GM18870 (cell line): ENCODE measurements around the gene PDE4D.

Experiments used
- ATAC-seq: cut with Tn5 transposase; IDR thresholded peaks from one replicate; pipeline ENCODE4 v1.9.1; 2021; ENCODE audit warnings: moderate library complexity; ENCODE audit not compliant: unreplicated experiment

PDE4D gene

DNA sequence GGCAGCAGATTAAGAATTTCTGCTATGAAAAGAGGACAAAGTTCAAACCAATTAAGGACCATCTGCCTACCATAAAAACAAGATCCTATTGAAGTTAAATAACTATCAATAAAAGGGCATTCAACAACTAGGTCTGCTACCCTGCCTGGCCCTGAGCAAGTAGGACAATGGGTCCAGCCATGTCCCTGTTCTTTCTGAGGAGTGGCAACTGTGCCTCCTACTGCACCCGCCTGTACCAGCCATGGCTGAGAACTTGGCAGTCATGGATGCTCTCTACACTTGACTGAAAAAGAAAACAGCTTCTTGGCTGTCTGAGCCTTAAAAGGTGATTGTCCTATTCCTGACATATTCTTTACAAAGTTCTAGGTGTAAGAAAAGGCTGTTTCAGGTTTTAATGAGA lies 652.4 kb downstream of the PDE4D start:
- ATAC-seq = no peak

DNA sequence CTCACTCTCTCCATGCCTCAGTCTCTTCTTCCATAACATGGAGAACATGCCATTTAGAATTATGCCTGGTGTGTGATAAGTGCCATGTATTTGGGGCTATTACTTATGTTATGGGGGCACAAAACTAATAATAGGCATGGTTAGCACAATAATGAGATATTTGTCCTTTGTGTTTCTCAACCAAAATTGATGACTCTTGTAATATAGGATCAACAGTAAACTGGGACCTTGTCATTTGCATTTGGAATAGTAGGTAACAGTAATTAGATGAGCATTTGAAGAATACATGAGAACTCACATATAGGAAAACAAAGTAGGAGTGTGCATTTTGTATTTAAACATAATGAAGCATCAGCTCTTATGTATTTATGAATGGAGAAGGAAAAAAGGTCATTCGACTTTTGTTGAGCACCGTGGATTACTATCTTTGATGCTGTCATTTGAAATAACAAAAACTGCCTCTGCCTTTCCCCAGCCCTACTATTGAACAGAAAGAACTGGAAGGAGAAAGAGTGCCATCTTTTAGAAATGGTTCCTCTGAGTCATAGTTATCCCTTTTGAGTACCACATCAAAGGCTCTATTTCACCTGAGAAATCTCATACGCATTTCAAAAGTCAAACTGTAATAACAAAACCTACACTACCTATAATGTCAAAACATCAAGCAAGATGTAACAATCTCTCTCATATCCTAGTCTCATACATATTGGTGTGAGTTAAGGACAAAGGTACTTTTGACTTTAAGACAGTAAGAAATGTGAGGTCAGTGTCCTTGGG lies 655.2 kb downstream of the PDE4D start:
- peak; percentile 96 for ATAC-seq

DNA sequence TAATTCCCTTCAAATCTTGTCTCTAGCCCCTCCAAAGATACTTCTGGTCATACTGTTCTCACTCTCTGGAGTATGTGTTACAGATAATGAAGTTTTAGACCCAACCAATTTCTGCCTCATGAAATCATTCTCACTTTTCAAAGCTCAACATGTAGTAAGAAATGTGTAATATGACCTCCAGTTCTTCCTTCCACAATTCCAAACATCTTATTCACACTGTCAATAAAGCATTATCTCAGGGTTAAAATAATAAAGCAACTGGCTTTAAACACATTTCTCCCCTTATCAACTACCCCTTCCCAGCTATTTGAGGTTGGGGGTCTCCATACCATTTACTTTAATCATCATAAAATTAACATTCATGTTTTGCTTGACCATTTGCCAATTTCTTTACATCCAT lies 656.5 kb downstream of the PDE4D start:
- ATAC-seq = no peak

- ATAC-seq = no peak
Measured at GRCh38 chr5:59236448-59236847, 657.1 kb downstream of the PDE4D start.

- no peak for ATAC-seq
Measured at GRCh38 chr5:59234236-59234635, 659.3 kb downstream of the PDE4D start.

- no peak for ATAC-seq
Measured at GRCh38 chr5:59231221-59231931, 662.1 kb downstream of the PDE4D start.

DNA sequence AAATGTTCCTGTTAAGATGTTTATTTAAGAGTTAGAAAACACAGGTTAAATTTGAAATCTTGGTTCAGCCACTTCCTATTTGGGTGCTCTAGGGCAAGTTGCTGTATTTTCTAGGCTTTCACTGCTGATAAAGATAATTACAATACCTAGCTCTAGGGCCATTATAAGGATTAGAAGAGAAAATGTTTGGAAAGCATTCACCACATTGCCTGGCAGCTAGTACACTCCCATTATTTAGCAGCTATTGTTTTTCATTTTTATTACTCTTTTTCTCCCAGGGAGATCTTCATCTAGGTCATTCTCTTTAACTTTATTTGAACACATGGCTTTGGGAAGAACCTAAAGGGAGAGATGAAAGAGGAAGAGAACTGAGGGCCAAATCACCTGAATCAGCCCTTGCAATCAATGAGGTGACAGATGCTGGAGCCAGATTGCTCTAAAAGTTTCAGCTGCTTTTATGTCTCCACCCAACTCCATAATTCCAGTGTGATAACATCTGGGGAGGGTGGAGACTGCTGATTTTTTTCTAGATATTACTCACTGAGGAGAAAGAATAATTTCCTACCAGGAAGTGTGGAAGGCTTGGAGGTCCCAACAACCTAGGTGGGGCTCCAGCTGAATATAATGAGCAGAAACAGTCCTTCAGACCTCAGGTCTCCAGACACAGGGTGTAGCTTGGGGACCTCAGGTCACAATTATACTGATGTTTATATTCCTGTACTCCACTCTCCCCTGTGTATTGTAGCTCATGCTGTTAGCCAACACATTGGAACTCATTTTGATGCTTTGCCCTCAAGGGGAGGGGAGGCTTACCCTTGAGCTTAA lies 670.6 kb downstream of the PDE4D start:
- ATAC-seq = no peak

DNA sequence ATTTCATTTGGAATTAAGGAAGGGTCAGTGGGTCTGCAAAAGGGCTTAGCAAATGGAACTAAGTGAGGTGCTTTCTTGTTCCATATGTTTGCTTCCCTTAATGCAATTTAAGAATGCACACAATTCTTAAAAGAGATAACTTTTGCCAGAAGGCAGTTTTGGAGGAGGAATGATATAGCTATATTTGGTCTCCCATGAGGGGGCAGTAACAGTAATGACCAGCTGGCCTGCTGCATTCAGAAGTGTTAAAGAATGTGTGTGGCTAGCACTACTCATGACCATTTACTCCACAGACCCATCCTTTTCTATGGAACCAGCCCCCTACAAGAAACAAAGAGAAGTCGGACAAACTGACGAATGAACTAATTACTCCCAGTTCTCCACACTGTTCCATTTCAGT lies 671.8 kb downstream of the PDE4D start:
- no peak for ATAC-seq

DNA sequence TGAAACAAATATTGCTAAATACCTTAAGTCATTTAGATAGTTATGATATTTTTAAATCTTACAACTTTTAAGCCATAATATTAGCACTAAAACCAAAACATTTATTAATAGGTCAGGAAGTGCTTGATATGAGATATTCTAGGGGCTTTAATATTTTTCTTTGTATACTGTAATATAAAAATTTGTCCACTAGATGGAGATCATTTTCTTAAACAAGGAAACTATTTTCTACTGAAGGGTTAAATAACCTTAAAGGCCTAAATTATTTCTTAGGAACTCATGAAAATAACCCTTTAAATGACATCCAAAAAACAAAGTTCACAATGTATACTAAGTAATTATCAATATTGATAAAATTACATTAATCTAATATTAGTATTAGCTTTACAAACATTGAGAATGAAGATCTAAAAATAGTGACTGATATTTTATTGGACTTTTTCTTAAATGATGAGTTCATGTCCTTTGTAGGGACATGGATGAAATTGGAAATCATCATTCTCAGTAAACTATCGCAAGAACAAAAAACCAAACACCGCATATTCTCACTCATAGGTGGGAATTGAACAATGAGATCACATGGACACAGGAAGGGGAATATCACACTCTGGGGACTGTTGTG lies 675.0 kb downstream of the PDE4D start:
- no peak for ATAC-seq

DNA sequence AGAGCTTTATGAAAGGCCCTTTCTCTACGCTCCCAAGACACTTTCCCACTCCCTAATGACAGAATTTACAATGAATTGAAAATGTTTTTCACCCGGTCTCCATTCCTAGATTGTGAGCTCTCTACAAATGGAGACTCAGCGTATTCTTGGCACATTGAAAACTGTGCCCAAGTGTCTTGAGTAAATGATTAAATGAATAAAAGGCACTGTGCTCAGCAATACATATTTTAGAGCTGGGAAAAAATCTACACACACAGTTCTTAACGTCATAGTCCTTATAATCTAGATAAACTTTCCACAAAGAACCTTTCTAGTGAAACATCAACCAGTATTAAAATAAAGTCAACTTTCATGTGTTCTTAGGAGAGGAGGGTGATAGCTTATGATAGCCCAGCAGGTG lies 676.7 kb downstream of the PDE4D start:
- no peak for ATAC-seq

DNA sequence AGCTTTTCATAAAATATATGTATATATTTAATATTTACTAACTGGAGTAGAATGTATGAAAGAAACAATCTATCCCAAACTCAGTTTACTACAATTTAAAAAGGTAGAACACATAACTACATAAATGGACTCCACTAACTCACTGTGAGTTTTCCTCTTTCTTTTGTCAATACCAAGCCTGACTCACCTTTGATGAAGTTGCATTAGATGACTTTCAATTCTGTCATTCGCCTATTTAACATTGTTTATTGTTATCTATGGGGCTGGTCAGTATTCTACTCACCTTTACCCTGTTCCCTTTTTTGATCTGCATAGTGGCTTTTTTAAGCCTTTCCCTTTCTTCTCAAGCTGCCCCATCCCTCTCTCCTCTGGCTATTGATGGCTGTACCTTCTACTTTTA lies 680.9 kb downstream of the PDE4D start:
- no peak for ATAC-seq

- ATAC-seq = no peak
Measured at GRCh38 chr5:59209758-59210359, 683.7 kb downstream of the PDE4D start.

GRCh38 chr5:59208474-59208873 lies 685.1 kb downstream of the PDE4D start:
- ATAC-seq = no peak

GRCh38 chr5:59207401-59207800 lies 686.1 kb downstream of the PDE4D start:
- no peak for ATAC-seq

DNA sequence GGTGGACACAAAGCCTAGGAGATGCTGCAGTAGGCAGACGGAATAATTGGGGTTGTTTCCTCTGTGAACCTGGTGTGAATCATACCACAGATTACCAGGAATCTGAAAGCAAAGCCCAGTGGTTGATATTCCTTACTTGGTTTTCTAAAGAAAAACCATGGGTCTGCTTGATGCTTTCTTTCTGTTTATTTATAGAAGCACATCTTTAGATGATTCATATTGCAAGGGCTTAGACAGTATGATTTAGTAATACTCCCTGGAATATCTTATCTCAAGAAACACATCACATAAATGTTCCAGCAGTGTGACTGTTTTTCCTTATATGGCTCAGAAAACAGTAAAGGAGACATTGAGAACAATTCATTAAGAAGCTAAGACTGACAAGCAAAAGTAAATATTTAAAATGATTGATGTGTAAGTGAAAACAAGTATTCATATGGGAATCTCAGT lies 687.4 kb downstream of the PDE4D start:
- no peak for ATAC-seq

DNA sequence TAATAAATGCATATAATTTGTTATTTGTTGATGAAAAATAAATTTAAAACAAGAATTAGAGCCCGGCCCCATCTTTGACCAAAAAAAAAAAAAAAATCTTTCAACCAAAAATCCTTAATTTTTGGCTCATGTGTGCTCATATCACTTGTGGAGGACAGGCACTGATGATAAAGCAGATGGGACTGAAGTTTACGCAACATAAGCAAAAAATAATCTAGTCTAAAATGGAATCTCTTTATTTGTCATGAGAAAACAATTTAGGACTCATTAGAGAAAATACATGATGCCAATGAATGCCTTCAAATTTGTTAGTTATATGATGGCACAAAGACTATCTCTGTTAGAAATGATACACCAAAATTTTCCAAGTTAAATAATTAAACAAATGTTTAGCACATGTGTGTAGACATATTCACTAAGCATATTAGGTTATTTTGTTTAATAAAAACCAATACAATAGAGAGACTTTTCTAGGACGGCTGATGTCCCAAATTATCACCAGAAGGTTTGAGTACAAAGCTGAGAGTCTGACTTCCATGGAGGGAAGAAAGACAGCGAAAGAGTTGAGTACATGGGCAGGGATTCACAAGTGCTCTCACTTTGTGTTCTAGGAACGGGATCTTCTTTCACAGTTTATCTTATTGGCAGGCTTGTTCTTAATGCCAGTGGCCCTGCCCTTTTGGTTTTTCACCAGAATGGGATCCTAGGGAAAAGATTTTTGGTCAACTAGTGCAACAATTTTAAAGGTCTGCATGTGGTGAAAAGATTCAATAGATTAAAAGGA lies 689.2 kb downstream of the PDE4D start:
- no peak for ATAC-seq

GRCh38 chr5:59199868-59200267 lies 693.7 kb downstream of the PDE4D start:
- ATAC-seq = no peak

GRCh38 chr5:59198832-59199231 lies 694.7 kb downstream of the PDE4D start:
- ATAC-seq = no peak

- ATAC-seq = no peak
Measured at GRCh38 chr5:59198365-59198764, 695.2 kb downstream of the PDE4D start.

DNA sequence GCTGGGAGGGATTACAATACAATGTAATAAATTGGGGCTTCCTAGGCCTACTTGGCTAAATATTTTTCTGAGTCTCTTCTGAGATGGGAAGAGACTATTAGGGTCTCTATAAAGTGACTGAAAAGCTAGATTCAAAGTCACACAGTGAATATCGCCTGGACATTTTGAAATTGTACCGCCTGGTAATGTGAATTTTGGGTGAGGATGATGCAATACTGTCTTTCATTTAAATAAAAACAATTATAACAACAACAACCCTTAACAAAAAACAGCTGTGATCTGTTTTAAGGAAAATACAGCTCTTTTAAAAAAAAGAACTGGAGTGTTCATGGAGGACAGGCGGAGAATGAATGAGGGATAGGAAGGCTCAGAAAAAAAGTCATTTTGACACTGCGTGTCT lies 695.6 kb downstream of the PDE4D start:
- ATAC-seq = no peak
